IMR-90 (cell line): Measurements from ENCODE around the gene SDK1.

ENCODE experiments used
- BHLHE40 ChIP-seq: fragments of 150-350 bp; IDR thresholded peaks from 2 replicates; pipeline ENCODE4 v1.6.1; 2016; ENCODE audit warnings: mild to moderate bottlenecking, low read depth, low read length
- MAZ ChIP-seq: IDR thresholded peaks from 2 replicates; pipeline ENCODE4 v1.6.1; 2012; ENCODE audit warnings: low read depth, mild to moderate bottlenecking, low read length, improper control_type of control experiment, moderate library complexity, borderline replicate concordance
- NFE2L2 ChIP-seq: fragments of 150-350 bp; IDR thresholded peaks from 2 replicates; pipeline ENCODE4 v1.6.1; 2016; ENCODE audit warnings: low read depth, mild to moderate bottlenecking, low read length
- TF ChIP-seq, protein P1 (sequence below): conservative IDR thresholded peaks from 2 replicates; pipeline ENCODE4 v1.5.1; 2012; ENCODE audit warnings: mild to moderate bottlenecking, low read depth, low read length, improper control_type of control experiment

DNA sequence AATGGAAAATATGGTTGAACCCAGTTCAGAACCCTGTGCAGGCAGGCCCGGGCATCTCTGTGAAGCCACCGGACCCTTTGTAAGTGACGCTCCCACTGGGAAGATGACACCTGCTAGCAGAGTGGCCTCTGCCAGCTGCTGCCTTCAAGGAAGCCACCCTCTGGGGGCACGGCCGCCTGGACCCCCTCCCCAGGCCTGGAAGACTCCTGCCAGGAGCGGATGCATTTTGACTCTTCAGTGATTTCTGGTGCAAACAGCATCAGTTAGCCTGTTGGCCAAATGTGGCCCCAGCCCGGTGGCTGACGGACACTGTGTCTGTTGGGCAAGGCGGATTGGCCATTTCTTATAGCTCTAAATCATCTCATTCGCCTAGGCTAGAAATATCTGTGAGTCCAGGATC lies 867.0 kb downstream of the SDK1 start:
- TF ChIP-seq, protein P1, sequence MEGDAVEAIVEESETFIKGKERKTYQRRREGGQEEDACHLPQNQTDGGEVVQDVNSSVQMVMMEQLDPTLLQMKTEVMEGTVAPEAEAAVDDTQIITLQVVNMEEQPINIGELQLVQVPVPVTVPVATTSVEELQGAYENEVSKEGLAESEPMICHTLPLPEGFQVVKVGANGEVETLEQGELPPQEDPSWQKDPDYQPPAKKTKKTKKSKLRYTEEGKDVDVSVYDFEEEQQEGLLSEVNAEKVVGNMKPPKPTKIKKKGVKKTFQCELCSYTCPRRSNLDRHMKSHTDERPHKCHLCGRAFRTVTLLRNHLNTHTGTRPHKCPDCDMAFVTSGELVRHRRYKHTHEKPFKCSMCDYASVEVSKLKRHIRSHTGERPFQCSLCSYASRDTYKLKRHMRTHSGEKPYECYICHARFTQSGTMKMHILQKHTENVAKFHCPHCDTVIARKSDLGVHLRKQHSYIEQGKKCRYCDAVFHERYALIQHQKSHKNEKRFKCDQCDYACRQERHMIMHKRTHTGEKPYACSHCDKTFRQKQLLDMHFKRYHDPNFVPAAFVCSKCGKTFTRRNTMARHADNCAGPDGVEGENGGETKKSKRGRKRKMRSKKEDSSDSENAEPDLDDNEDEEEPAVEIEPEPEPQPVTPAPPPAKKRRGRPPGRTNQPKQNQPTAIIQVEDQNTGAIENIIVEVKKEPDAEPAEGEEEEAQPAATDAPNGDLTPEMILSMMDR, result no peak
- no peak for TF ChIP-seq BHLHE40
- TF ChIP-seq MAZ, result no peak
- no peak for TF ChIP-seq NFE2L2
